Ascending aorta (tissue), 2 donors: ENCODE measurements around the gene NUPR1. TPM values are rescaled to one million over a fixed set of nuclear protein-coding genes. Genes with fewer than 3 reads are reported as not detected.

ENCODE experiments used
- DNase-seq, 2 donors: peaks; one replicate each; pipeline ENCODE4 v3.0.0-alpha.2; 2019; ENCODE audit warnings: low spot score in 2 of 2
- H3K27ac ChIP-seq, 2 donors: fragments of 200-600 bp; sonication (generic); one replicate each; pipeline ENCODE4 v1.5.1; 2016 to 2017; ENCODE audit warnings: mild to moderate bottlenecking in 1 of 2
- H3K27me3 ChIP-seq: fragments of 200-600 bp; sonication (generic); one replicate; pipeline ENCODE4 v1.5.1; 2017
- H3K36me3 ChIP-seq, 2 donors: fragments of 200-600 bp; sonication (generic); one replicate each; pipeline ENCODE4 v1.5.1; 2016
- H3K4me1 ChIP-seq, 2 donors: fragments of 200-600 bp; sonication (generic); one replicate each; pipeline ENCODE4 v1.5.1; 2016 to 2017; ENCODE audit warnings: mild to moderate bottlenecking in 1 of 2
- H3K4me3 ChIP-seq, 2 donors: fragments of 200-600 bp; sonication (generic); one replicate each; pipeline ENCODE4 v1.5.1; 2016 to 2017; ENCODE audit warnings: mild to moderate bottlenecking in 1 of 2
- H3K9me3 ChIP-seq, 2 donors: fragments of 200-600 bp; sonication (generic); one replicate each; pipeline ENCODE4 v1.5.1; 2016
- CTCF ChIP-seq, 3 experiments: fragments of 200-600 bp in 2 of 3; fragments of 450-650 bp in 1 of 3; sonication (generic) in 2 of 3; IDR thresholded peaks; one replicate each; pipeline ENCODE4 v1.5.1; 2016 to 2019; ENCODE audit warnings: antibody characterized with exemption in 3 of 3, mild to moderate bottlenecking in 1 of 3, moderate library complexity in 1 of 3
- intact Hi-C: fragments of 100-400 bp; cut with DNase I; formaldehyde crosslinking; loops from one replicate; pipeline ENCODE4 v1.15.1; 2023
- total RNA-seq: library from RNA; depleted of rRNA; stranded (reverse); fragments of >200 nt; gene quantifications from one replicate; pipeline ENCODE4 v1.1.0, GENCODE V29; 2016

Gene NUPR1
- 290 TPM for total RNA-seq

GRCh38 chr16:28538733-28539596 lies at the start of gene NUPR1:
Gene NUPR1, minus strand, starts transcription at chr16:28538974. Its CDS starts 67 bp downstream, at chr16:28538907.
- DNase-seq = peak; percentile 81 to 97
- intact Hi-C loops = loop anchor here (1.0 to 10.0 kb wide), 3 partner anchors 14 to 324 kb away; partner anchors contain the start of genes CLN3, SGF29 and XPO6
- Histone ChIP-seq H3K9me3 (peaks cover 0 to 19% of the 10 kb centered on the region in 2 donors), H3K4me1 (peaks cover 9 to 20% of the 10 kb centered on the region in 2 donors), H3K4me3 (peak within 1 kb of the TSS; percentile 60 to 74), H3K27me3 (no peaks in the 10 kb centered on the region), H3K27ac (peak within 1 kb of the TSS; percentile 80 to 95), H3K36me3 (peaks cover 3 to 25% of the 10 kb centered on the region in 2 donors)
- no peak for TF ChIP-seq CTCF (IDR thresholded peaks at IDR 0.05)

- Histone ChIP-seq H3K27me3 (no peaks in the 10 kb centered on the region), H3K36me3 (peaks cover 62 to 86% of the 10 kb centered on the region in 2 donors), H3K4me3 (no peak overlapping the region), H3K27ac (no peak overlapping the region), H3K4me1 (no peaks in the 10 kb centered on the region), H3K9me3 (no peaks in the 10 kb centered on the region)
- DNase-seq = no peak
- TF ChIP-seq CTCF (IDR thresholded peaks at IDR 0.05) = no peak
- intact Hi-C loops = no loop called here
Observed at GRCh38 chr16:28587386-28587785, 48.6 kb upstream of the NUPR1 start.

GRCh38 chr16:28586466-28586865 lies 47.7 kb upstream of the NUPR1 start:
- Histone ChIP-seq H3K27ac (no peak overlapping the region), H3K4me1 (no peaks in the 10 kb centered on the region), H3K36me3 (peaks cover 64 to 90% of the 10 kb centered on the region in 2 donors), H3K4me3 (no peak overlapping the region), H3K9me3 (no peaks in the 10 kb centered on the region), H3K27me3 (no peaks in the 10 kb centered on the region)
- TF ChIP-seq CTCF (IDR thresholded peaks at IDR 0.05) = no peak
- intact Hi-C loops = no loop called here
- DNase-seq = no peak

- Histone ChIP-seq H3K27ac (no peak overlapping the region), H3K36me3 (peaks cover 63 to 89% of the 10 kb centered on the region in 2 donors), H3K9me3 (no peaks in the 10 kb centered on the region), H3K27me3 (no peaks in the 10 kb centered on the region), H3K4me3 (no peak overlapping the region), H3K4me1 (no peaks in the 10 kb centered on the region)
- no peak for DNase-seq
- intact Hi-C loops = no loop called here
- TF ChIP-seq CTCF (IDR thresholded peaks at IDR 0.05) = no peak
Observed at GRCh38 chr16:28585674-28586073, 46.9 kb upstream of the NUPR1 start.

- no peak for TF ChIP-seq CTCF (IDR thresholded peaks at IDR 0.05)
- DNase-seq = no peak
- intact Hi-C loops = no loop called here
- H3K4me1 ChIP-seq = no peaks in the 10 kb centered on the region
- H3K9me3 ChIP-seq = no peaks in the 10 kb centered on the region
- H3K27me3 ChIP-seq = no peaks in the 10 kb centered on the region
- no peak overlapping the region for H3K4me3 ChIP-seq
- peaks cover 35 to 48% of the 10 kb centered on the region in 2 donors for H3K36me3 ChIP-seq
- no peak overlapping the region for H3K27ac ChIP-seq
Observed at GRCh38 chr16:28580726-28581315, 42.0 kb upstream of the NUPR1 start.
